GM18526 (cell line): Measurements from ENCODE around the gene PBX2.

Experiments
- POLR2A ChIP-seq: IDR thresholded peaks from 3 replicates; pipeline ENCODE4 v1.6.1; 2011; ENCODE audit not compliant: insufficient read length; ENCODE audit errors: extremely low read depth

Gene PBX2, protein sequence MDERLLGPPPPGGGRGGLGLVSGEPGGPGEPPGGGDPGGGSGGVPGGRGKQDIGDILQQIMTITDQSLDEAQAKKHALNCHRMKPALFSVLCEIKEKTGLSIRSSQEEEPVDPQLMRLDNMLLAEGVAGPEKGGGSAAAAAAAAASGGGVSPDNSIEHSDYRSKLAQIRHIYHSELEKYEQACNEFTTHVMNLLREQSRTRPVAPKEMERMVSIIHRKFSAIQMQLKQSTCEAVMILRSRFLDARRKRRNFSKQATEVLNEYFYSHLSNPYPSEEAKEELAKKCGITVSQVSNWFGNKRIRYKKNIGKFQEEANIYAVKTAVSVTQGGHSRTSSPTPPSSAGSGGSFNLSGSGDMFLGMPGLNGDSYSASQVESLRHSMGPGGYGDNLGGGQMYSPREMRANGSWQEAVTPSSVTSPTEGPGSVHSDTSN

DNA sequence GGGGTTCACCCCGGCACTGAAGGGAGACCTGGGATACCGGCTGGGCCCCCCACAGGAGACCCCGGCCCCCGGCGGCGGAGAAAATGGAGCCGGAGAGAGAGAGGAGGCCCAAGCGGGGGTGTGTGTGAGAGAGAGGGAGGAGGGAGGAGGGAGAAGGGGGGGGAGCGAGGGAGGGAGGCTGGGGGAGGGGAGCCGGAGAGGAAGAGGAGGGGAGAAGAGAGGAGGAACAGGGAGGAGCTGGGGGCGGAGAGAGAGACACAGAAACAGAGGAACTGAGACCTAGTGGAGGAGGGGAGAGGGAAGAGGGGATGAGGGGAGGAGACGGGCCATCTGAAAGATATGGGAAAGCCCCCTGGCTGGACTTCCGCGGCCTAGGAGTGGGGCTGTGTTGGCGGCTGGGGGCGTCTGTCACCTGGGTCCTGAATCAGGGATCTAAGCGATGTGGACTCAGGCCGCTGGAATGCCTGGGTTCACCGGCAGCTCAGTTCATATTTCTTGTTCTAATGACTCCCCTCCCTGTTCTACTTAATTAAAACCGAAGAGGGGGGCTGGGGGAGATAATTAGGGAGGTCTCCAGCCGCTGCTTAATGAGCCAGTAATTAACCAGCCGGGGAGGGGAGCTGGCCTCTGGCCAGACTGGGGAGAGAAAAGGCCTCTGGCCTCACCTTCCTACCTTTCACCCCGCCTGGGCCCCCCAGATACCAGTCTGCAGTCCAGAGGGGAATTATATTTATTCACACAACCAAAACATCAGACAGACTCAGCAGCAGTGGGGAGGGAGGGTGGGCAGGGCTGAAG is at the start of gene PBX2:
PBX2 (minus strand) TSS at position 149 of the 798 bp plus-strand sequence. CDS start 287 bp downstream, outside the sequence.
- peak; percentile 74 for TF ChIP-seq POLR2A

DNA sequence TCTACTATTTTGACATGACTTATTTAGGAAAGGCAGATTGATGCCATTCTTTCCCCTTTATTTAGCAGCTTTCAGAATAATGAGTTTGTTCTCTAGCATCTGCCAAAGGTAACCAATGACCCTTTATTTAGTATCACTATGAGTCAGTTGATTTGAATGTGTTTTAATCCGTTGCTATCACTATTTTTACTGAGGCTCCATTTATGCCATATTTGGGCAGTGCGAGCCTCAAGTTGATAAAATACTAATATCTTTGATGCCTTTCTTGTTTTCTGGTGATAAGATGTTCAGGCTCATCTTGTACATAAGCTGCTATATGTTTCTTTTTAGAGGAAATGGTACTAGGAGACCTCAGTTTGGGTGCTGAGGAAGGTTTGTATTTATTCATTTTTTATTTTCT is 49.5 kb upstream of the PBX2 start:
- no peak for TF ChIP-seq POLR2A

DNA sequence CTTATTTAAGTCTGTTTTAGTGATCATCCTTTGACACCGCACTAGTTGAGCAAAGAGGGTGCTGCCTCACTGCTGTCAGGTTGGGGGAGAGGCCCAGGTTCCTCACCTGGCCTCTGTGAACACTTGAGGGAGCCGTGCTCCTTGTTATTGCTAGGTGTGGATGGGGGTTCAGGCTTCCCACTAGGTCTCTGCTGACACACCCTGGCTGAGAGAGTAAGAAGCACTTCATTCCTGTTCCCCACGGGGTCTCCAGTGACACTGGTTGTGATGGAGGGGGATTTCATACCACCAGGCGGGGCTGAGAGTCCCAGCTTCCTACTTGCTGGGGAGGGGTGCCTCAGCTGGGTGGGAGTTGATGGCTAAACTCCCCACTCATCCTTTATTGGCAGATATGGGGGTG is 44.9 kb upstream of the PBX2 start:
- TF ChIP-seq POLR2A: no peak

DNA sequence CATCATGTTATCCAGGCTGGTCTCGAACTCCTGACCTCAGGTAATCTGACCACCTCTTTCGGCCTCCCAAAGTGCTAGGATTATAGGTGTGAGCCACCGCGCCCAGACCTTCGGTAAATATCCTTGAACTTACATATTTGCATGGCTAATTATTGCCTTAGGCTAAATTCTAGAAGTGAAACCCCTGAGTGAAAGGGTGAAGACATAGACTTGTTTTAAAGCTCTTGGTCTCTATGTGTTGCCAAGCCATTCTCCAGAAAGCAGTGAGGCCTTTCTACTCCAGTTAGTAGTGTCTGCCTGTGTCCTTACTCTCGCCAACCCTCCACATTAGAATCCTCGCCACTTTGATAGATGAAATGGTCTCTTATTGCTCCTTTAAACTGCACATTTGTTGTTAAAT is 36.4 kb upstream of the PBX2 start:
- TF ChIP-seq POLR2A: no peak

DNA sequence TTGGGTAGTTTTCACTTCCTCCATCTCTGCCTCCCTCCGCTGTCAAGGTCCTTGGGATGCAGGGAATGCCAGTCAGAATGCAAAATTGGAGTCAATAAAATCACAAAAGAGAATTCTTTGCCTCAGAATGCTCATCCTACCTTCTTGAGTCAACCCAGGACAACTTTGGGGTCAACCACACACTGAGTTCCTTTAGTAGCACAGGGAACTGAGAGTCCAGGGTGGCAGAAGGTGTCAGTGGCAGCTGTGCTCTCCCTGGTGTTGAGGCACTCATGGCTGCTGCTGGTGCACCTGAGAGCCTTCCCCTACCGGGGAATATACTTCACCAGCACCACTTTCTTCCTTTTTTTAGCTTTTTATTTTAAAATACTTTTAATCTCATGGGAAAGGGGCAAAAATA is 34.7 kb upstream of the PBX2 start:
- TF ChIP-seq POLR2A: no peak

DNA sequence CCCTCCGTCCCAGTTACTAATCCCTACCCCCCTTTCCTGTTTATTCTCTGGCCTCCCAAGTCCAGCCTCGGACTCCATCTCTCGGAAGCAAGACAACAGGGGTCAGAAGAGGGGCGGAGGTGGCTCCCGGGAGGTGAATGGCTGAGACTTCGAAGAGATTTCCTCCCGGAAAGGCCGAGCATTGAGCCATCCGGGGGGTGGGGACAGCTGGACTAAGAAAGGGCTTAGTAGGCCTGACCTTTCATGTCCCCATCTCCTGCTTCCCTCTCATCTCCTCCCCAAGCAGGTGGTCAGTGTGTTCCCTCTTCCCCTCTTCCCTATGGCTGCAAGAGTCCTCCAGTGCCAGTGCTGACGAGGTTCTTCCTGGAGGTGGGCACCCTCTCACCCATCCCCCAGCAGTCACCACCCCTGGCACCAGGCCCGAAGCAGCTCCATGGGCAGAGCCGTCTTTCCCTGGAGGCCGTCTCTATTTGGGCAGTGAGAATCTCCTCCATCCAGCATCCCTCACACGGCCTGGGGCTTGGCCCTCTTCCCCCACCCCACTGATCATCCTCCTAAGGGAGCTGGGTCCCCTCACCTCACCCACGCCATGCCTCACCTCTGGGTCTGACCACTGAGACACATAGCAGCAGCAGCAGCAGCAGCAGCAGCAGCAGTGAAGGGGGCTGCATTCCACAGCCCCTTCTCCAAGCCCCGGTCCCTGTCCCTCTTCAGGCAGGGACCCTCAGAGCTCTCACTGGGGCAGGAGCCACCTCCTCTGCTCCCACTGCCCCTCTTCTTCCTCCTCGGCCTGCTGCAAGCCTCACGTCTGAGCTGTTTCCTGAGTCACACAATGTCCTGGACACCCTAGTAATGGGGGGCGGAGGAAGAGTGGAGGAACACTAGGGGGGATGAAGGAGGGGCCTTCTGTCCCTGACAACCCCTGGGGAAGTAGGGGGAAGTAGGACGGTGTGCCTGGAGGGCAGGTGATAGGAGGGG is 33.5 kb upstream of the PBX2 start, which contains the start of gene NOTCH4:
NOTCH4 (minus strand) TSS at position 810 of the 978 bp plus-strand sequence; CDS start at position 671, 139 bp downstream.
- no peak for TF ChIP-seq POLR2A

DNA sequence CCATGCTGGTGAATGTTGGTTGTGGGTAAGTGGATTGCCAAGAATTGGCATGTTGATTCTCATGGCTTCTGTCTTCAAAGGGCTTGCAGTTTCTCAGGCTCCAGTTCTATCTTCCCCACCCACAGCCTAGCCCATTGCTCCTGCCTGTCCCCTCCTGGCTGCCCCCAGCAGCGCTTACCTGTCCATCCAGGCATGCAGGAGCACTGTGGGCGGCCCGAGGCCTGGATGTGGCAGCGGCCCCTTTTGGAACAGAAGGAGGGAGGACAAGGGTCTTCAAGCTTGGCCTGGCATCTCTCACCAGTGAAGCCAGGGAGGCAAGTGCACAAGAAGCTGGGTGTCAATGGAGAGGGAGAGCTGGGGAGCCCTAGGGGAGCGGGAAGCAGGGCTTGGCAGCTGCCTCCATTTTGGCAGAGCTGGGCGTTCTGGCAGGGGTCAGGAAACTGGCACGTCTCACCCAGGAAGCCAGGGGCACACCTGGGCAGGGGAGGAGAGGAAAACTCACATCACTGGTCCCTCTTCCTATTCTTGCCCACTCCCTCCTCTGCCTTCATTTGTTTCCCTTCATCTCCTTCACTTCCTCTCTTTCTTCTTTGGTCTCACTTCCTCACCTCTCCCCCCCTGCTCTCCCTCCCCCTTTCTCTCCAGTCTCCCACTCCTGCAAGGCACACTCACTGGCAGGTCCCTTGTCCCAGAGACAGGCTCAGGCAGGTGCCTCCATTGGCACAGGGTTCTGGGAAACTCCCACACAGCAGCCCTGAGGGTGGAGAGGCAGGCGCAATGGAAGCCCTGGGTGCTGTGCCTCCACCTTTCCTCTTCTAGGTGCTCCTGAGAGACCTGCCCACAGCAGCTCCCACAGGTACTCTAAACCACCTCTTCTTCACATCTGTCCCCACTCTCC is 32.6 kb upstream of the PBX2 start:
- no peak for TF ChIP-seq POLR2A

DNA sequence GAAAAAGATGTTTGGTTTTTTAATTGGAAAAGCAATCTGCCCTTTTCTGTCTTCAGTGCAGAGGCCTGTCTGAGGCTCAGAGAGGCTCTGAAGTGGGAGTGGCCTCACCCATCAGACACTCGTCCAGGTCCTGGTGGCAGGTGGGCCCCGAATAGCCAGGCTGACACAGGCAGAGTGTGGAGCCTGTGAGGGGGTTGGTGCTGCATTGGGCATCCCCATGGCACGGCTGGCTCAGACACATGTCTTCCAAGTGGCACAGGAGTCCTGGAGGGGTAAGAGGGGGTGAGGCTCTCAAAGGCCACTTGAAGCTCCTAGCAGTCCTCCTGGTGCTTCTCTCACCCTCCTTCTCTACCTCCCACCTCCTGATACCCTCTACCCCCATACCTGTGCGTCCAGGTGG is 30.0 kb upstream of the PBX2 start:
- no peak for TF ChIP-seq POLR2A

DNA sequence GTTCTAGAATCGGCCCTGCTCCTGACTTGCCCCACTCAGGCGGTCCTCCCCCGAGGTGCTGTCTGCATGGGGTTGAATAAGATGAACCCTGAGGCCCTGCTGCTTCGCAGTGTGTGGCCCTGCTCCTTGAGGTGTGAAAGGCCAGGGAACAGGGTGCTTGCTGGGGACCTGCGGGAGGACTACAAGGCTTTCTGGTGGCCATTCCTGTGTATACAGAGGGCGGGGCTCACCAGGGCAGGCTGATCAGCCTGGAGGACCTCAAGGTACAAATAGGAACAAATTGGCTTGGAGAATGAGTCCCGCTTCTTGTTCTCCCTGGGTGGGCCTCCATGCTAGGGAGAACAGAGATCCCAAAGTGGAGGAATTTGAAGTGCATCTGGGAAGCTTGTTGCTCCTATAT is 28.2 kb upstream of the PBX2 start:
- TF ChIP-seq POLR2A: no peak

DNA sequence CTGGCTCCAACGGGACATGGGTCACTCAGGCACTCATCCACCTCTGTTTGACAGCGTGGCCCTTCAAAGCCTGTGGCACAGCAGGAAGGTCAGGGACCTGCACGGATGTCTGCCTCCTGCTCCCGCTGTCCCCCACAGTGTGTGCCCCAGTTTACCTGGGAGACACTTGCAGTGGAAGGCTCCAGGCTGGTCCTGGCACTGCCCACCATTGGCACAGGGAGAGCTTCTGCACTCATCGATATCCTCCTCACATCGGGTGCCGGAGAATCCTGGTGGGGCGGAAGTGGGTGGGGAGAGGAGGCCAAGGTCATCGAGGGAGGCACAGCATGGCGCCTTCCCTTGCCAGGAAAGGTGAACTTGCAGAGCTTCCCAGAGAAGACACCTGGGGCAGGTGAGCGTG is 27.0 kb upstream of the PBX2 start:
- no peak for TF ChIP-seq POLR2A

DNA sequence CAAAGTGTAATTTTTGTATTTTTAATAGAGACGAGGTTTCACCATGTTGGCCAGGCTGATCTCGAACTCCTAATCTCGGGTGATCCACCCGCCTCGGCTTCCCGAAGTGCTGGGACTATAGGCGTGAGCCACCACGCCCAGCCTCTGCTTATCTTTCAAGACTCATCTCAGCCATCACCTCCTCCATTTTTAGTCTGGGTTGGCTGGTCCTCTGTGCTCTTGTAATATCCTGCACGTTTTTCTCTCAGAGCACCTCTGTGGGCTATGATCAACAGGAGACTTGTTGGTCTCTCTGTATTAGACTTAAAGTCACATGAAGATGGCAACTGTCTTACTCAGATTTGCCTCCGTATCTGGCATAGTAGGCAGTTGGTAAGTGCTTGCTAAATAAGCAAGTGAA is 26.3 kb upstream of the PBX2 start:
- no peak for TF ChIP-seq POLR2A

DNA sequence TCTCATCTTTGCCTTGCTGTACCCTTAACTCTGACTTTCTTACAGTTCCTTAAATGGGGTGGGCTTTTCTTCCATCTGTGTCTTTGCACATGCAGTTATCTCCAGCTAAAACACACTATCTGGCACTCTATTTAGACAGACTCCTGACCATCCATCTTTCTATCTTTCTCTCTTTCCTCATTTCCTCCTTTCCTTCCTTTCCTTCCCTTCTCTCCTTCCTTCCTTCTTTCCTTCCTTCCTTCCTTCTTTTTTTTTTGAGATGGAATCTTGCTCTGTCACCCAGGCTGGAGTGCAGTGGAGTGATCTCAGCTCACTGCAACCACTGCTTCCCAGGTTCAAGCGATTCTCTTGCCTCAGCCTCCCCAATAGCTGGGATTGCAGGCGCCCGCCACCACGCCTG is 25.6 kb upstream of the PBX2 start:
- TF ChIP-seq POLR2A: no peak

DNA sequence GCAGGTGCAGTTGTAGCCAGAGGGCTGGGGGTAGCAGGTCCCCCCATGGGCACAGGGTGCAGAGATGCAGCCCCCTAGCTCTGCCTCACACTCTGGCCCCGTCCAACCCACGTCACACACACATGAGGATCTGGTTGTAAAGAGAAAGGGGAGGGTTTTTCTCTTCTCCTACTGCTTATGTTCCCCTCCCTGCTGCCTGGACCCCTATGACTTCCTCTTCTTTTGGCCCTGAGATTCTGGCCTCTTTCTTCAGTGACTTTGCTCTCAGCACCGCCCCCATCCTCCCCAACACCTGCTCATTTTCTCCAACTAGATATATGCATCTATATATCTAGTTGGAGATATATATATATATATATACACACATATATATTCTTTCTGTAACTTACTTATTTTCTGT is 24.1 kb upstream of the PBX2 start:
- no peak for TF ChIP-seq POLR2A

DNA sequence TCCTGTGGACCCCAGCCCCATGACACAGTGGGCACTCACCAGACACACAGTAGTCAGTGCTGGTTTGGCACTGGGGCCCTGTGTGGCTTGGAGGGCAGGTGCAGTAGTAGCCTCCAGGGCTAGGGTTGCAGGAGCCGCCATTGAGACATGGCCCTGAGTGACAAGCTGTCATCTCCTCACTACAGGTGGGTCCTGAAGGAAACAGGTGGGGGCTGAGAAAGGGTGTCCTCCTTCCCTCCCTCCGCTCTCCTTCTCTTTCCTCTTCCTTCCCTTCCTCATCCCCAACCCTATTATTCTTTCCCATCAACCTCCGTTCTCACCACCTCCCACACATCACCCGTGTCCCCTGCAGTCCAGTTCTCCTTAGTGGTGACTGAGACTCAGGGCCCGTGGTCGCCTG is 23.6 kb upstream of the PBX2 start:
- TF ChIP-seq POLR2A: no peak

DNA sequence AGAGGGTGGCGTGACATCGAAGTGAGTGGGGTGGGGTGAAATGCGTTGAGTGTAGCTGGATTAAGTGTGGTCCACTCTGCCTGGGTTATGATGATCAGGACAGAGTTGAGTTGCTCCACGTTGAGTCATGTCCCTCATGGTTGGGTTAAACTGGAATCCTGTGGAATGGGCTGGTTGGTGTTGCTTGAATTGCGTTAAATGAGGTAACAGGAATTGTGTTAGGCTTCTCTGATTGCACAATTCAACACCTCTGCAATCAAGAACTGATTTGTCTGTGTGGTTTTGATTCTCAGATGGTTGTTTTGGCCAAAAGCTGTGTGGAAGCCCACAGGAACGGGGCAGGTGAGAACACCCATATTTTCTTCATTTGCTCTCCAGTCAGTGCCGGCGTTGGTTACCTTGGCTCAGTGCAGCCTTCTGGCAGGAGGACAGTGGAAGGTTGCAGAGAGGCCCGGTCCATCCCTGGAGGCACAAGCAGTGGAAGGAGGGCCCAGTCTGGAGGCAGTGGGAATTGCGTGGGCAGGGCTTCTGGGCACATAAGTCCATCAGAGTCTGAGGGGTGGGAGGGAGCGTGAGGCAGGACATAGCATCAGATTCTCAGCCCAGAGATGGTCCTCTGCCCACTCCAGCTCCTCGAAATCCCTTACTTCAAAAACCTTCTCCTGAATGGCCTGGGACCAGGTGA is 22.2 kb upstream of the PBX2 start:
- no peak for TF ChIP-seq POLR2A
